ENCODE results near the gene SYCN. TPM values are rescaled to one million over a fixed set of nuclear protein-coding genes. Genes with fewer than 3 reads are reported as not detected.
"Not testable (repeated sequence)": the region's sequence is repeated elsewhere in the genome, so short reads cannot be mapped to it uniquely, and the experiment has no call there.

Gene SYCN
- total RNA-seq, 1 donor from 2014 or later: not detected

- no peak for DNase-seq (ENCODE audit: low spot score)
- TF ChIP-seq CTCF (IDR thresholded peaks at IDR 0.05; ENCODE audit: unreplicated experiment): no peak
- H3K27ac Mint-ChIP-seq (ENCODE audit: unreplicated experiment): no peak overlapping the region
Measured at GRCh38 chr19:39218230-39219007, 14.4 kb upstream of the SYCN start.

GRCh38 chr19:39217094-39217493, 13.0 kb upstream of the SYCN start:
- no peak for TF ChIP-seq CTCF (IDR thresholded peaks at IDR 0.05; ENCODE audit: unreplicated experiment)
- peak overlapping the region; percentile 70 for H3K27ac Mint-ChIP-seq (ENCODE audit: unreplicated experiment)
- peaks cover 7% of the 10 kb centered on the region for H3K27me3 Mint-ChIP-seq (ENCODE audit: unreplicated experiment)

More at GRCh38 chr19:39218230-39219007, 14.4 kb upstream of the SYCN start:
- Mint-ChIP-seq H3K4me3 (ENCODE audit: unreplicated experiment) (no peak overlapping the region), H3K27me3 (ENCODE audit: unreplicated experiment) (peaks cover 11% of the 10 kb centered on the region), H3K36me3 (ENCODE audit: low read depth, unreplicated experiment) (no peaks in the 10 kb centered on the region), H3K9me3 (ENCODE audit: unreplicated experiment) (peaks cover 4% of the 10 kb centered on the region), H3K4me1 (ENCODE audit: unreplicated experiment) (peaks cover 4% of the 10 kb centered on the region)

GRCh38 chr19:39215323-39215722, 11.3 kb upstream of the SYCN start:
- not testable (repeated sequence) for H3K4me3 Mint-ChIP-seq (ENCODE audit: unreplicated experiment); H3K27ac Mint-ChIP-seq (ENCODE audit: unreplicated experiment); H3K4me1 Mint-ChIP-seq (ENCODE audit: unreplicated experiment); H3K36me3 Mint-ChIP-seq (ENCODE audit: low read depth, unreplicated experiment); DNase-seq (ENCODE audit: low spot score); H3K27me3 Mint-ChIP-seq (ENCODE audit: unreplicated experiment); H3K9me3 Mint-ChIP-seq (ENCODE audit: unreplicated experiment)

More at GRCh38 chr19:39217094-39217493, 13.0 kb upstream of the SYCN start:
- Mint-ChIP-seq H3K4me1 (ENCODE audit: unreplicated experiment) (peaks cover 4% of the 10 kb centered on the region), H3K4me3 (ENCODE audit: unreplicated experiment) (no peak overlapping the region), H3K9me3 (ENCODE audit: unreplicated experiment) (peaks cover 4% of the 10 kb centered on the region), H3K36me3 (ENCODE audit: low read depth, unreplicated experiment) (no peaks in the 10 kb centered on the region)
- DNase-seq (ENCODE audit: low spot score): no peak

GRCh38 chr19:39212375-39212742, 8.3 kb upstream of the SYCN start:
- no peak for TF ChIP-seq CTCF (IDR thresholded peaks at IDR 0.05; ENCODE audit: unreplicated experiment)
- H3K4me1 Mint-ChIP-seq (ENCODE audit: unreplicated experiment): no peaks in the 10 kb centered on the region
- H3K4me3 Mint-ChIP-seq (ENCODE audit: unreplicated experiment): no peak overlapping the region
- peaks cover 4% of the 10 kb centered on the region for H3K27me3 Mint-ChIP-seq (ENCODE audit: unreplicated experiment)
- no peaks in the 10 kb centered on the region for H3K36me3 Mint-ChIP-seq (ENCODE audit: low read depth, unreplicated experiment)
- peak; percentile 40 for DNase-seq (ENCODE audit: low spot score)
- peaks cover 4% of the 10 kb centered on the region for H3K9me3 Mint-ChIP-seq (ENCODE audit: unreplicated experiment)
- no peak overlapping the region for H3K27ac Mint-ChIP-seq (ENCODE audit: unreplicated experiment)

GRCh38 chr19:39211731-39212374, 7.8 kb upstream of the SYCN start:
- H3K36me3 Mint-ChIP-seq (ENCODE audit: low read depth, unreplicated experiment): no peaks in the 10 kb centered on the region
- H3K9me3 Mint-ChIP-seq (ENCODE audit: unreplicated experiment): no peaks in the 10 kb centered on the region
- no peaks in the 10 kb centered on the region for H3K27me3 Mint-ChIP-seq (ENCODE audit: unreplicated experiment)
- H3K4me3 Mint-ChIP-seq (ENCODE audit: unreplicated experiment): no peak overlapping the region
- no peak for DNase-seq (ENCODE audit: low spot score)
- no peaks in the 10 kb centered on the region for H3K4me1 Mint-ChIP-seq (ENCODE audit: unreplicated experiment)
- no peak for TF ChIP-seq CTCF (IDR thresholded peaks at IDR 0.05; ENCODE audit: unreplicated experiment)
- no peak overlapping the region for H3K27ac Mint-ChIP-seq (ENCODE audit: unreplicated experiment)

All from endothelial cell (in vitro differentiated cells).